SH-SY5Y (cell line): ENCODE data around the gene ECE1.

Experiments
- GATA2 ChIP-seq: IDR thresholded peaks from 2 replicates; pipeline ENCODE4 v1.6.1; 2011; ENCODE audit warnings: mild to moderate bottlenecking, low read depth, low read length
- GATA3 ChIP-seq: IDR thresholded peaks from 2 replicates; pipeline ENCODE4 v1.6.1; 2011; ENCODE audit warnings: low read depth, mild to moderate bottlenecking, low read length, moderate library complexity

DNA sequence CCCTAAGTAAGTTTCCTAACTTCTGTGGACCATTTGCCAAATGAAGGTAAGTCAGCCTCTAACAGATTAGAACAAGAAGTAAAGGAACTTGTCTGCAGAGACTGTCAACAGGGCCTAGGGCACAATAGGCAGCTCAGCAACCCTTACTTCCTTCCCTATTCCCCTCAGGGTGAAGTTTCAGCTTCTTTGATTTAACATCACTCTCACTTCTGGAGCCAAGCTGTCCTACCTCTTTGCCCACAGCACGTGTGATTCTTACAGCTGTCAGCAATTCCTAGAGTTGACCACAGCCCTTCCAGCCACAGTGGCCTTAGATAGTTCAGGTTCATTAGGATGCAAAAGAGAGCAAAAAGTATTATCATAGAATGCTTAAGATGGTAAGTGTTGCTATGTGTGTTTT lies 106.0 kb downstream of the ECE1 start:
- no peak for TF ChIP-seq GATA2
- no peak for TF ChIP-seq GATA3
